Measurements from ENCODE around the gene DENND4A.
A peak's percentile ranks its signal among the peaks of the same experiment; 100 is the strongest.

DENND4A gene

DNA sequence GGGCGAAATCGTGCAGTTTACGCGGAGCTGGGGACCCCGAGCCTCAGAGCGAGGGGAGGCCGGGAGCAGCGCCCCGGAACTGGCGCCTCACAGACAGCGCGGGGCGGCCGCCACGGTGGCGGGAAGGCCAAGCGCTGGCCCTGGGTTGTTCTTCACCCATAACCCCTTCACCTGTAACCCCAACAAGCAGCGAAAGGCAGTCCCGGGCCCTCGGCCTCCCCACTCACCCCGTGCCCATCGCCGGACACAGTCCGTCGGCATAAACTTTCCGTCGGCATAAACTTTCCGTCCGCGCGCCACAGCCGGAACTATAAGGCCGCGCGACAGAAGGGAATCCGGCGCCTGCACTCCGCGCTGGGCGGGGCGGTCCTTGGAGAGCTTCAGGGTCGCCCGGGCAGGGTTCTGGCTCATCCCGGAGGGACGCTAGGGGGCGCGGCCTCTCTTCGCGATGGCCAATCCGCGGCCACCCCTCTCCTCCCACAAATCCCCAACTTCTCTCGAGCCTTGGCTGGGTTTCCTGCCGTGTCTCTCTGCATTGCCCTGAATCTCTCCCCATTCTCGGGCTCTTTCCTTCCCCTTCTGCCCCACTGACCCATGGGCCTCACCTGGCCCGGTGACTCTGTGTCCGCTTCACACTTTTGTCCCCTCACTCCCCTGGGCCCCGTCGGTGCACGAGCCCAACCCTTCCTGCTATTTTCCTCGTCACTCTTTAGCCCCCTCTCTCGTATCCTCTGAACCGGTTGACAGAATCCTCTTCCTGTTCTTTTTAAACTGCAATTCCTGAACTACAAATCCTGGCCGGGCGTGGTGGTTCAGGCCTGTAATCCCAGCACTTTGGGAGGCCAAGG, 181.0 kb downstream of the DENND4A start, which contains the start of gene INTS14 (continued):
- no peak for TF ChIP-seq ZNF565 (CRISPR knock-in tag; conservative IDR thresholded peaks at IDR 0.05; ENCODE audit: low read depth)
- TF ChIP-seq ZC3H10 (CRISPR knock-in tag; IDR thresholded peaks at IDR 0.05): peak; percentile 42; the same call in 1 of the 2 replicates
- no peak for TF ChIP-seq CSDC2 (CRISPR knock-in tag; IDR thresholded peaks at IDR 0.05)

Data from SK-N-SH treated with all-trans-retinoic acid at 6 μM for 48 hours (cell line).